Activated CD4-positive, alpha-beta T cell treated with anti-CD3 and anti-CD28 coated beads, Interleukin-2, amount 50 U/mL, for 48 hours (primary cell): Measurements from ENCODE around the gene PRDM16.

ENCODE experiments used
- DNase-seq, 2 experiments: peaks; one replicate each; pipeline ENCODE4 v3.0.0-alpha.2; 2020

PRDM16 gene

DNA sequence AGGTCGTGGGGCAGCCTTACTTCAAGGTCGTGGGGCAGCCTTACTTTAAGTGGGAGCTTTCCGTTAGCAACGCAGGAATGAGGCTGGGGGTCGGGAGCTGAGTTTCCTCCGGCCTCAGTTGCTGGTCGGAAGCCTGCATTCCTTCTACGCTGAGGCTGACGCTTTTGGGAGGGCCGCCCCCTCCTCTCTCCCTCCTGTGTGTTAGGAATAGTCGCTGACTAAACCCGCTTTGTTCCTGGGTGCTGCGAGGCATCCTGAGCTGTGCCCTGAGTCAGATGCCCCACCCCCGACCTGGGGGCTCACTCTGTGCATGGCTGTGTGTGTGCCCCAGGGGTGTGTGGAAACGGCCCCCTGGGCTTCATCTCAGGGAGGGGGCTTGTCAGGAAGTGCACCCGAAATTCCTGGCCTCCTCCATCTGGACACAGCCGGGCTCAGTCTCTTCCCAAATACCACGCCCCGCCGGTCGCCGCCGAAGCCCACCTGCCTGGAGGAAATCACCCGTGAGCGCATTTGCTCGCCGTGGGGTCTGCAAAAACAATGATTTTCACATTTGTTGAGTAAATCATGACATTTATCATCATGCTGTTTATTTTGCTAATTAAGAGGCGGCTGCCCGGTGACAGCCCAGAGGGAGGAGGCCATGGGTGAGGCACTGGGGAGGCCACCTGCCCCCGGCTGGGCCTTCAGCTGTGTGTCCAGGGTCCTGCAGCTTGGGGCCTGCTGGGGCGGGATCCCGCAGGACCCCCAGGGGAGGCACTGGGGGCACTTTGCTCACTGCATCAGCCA, 121.4 kb downstream of the PRDM16 start:
- no peak for DNase-seq

DNA sequence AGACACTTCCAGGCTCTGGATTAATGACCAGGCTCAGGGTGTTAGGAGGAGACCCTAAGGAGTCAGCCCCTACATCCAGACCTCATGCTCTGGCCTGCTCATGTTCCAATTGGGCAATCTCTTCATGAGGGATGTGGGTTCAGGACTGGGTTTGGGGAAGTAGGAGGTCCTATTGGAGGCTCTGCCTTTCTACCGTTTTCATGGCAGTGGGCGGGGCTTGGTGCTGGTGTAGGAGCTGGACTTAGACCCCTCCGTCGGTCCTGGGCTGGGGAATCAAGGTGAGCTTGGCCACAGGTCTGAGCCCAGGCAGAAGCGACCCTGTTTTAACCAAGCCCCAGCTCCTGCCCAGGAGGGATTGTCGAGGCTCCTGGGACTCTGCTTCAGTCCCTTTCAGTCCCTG, 123.4 kb downstream of the PRDM16 start:
- DNase-seq: no peak

DNA sequence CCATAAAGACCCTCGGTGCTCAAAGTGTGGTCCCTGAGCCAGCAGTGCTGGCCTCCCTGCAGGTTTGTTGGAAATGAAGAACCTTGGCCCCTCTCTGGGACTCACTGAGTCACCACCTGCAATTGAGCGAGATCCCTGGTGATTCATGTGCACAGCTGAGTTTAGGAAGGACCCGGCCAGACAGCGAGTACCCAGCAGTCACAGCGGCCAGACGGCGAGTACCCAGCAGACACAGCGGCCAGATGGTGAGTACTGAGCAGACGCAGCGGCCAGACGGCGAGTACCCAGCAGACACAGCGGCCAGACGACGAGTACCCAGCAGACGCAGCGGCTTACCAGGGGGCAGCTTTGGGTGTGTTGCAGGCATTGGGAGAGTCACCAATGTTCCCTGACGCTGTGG, 123.8 kb downstream of the PRDM16 start:
- no peak for DNase-seq

DNA sequence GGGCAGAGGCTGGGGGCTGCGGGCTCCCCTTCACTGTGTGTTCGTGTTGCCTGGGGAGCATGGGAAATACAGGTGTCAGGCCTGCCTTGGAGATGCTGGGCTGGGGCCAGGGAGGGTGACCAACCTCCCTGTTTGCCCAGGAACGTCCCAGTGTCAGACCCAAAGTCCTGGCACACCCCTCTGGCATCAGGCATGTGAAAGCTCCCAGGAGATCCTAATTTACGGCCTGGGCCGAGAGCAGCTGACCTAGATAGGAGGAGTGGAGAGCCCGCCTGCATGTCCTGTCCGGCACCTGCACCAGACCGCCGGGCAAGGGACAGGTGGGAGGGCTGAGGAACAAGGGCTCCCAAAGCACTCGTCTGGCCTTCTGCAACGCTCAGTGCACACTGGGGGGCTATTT, 124.8 kb downstream of the PRDM16 start:
- no peak for DNase-seq

DNA sequence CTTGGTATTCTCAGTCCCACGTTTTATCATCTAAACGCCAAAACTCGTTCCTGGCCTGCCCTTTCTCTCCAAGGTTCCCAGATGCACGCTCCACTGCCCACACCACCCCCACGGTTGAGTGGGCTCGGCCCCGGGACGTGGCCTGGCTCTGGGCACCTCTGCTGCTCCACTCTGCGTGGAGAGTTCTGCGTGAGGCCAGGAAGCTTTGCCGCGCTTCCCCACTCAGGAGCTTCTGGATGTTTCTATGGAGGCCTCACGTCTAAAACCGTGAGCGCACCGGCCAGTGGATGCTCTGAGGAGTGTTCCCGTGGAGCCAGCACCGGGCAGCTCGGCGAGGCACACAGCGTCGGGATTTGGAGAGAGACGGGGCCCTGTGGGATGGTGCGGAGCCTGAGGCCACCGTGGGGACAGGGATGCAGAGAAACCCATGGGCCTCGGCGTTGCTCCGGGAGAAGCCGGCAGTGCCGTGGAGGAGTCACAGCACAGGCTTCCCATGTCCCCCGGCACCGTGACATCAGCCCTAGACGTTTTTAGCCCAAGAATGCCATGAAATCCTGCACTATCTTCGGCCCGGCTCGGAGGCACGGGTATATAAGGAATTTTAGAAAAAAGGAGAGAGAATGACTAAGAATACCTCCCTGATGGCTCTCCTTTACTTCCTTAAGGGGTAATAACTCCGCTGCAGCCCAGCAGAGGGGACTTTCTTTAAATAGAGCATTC, 125.9 kb downstream of the PRDM16 start:
- DNase-seq: no peak

DNA sequence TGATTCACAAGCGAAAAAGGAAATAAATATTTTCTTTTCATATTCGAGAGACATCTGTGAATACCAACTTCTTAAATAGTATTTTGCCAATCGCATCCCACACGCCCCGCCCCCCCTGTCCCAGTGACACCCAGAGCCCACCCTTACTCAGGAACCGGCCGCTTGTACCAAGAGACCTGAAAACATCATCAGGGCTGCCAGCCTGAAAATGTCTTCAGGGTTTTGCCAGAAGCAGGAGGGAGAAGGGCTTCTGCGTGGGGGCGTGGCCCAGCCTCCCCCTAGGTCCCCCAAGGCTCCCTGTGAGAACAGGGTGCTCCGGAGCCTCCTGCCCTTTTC, 126.4 kb downstream of the PRDM16 start:
- no peak for DNase-seq

DNA sequence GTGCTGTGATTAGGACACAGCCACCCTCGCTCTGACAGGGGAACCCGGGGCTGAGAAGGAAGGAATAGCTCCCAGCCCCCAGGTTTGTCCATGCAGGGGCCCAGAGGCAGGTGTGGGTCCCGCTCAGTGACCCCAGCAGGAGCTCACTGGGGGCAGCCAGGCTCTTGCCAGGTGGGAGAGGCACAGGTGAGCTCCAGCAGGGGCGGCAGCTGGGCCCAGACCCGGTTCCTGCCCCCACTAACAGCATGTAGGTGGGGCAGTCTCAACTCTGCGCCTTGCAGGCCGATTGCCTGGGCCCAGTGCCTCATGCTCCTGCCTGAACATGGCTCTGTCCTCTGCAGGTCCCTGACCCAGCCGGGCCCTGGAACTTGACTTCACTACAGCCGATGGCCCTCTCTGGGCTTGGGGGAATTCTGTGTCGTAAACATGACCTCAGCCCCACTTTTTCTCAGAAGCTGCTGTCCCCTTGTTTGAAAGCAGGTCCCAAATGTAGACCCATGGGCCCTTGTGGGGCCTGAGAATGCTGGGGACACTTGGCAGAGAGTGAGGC, 127.0 kb downstream of the PRDM16 start:
- DNase-seq: no peak

DNA sequence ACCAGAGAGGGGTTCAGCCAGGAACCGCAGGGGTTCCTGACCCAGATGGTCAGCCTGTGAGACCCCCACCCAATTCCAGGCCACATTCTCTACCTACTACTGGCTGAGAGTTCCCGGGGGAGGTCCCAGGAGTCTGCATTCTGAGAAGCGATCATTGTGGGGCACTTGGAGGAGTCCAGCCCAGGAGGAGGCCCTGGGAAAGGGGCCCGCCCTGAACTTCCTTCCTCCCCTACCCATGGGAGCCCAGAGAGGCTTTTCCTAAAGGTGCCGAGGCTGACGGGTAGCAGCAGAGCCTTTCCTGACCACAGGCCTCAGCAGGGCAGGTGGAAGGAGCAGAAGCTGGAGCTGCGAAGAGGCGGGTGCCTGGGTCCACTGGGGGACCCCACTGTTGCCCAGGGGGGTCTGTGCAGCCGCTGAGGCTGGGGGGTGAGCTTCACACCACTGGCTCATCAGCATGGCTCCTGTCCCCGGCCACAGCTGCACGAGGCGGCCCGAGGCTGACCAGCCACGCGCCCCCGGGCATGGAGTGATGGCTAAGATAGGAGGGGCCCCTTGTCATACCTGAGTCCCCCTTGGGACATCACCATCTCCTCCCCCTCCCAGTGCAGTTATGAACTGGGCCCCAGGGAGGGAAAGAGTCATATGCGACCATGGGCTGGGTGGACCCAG, 127.7 kb downstream of the PRDM16 start:
- no peak for DNase-seq

DNA sequence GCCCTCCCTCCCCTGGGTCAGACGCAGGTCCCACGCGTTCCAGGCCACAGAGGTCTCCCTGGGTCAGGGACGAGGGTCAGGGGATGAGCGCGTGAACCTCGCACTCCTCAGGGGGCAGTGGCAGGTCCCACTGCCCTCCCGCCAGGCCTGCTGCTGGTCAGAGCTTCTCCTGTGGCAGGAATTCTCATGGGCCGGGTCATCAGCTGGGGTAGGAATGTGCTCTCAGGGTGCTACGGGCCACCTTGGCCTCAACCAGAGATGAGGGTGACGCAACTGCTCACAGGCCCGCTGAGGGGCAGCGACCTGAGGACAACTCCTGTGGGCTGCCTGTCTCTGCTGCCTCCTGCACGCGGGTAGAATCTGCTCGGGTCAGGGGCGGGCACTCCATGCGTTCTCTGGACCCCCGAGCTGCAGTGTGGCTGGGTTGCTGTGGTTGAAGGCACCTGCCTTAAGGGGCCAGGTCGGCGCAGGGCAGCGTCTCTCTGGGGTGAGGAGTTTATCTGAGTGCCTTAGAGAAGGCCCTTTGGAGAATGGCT, 128.8 kb downstream of the PRDM16 start:
- no peak for DNase-seq

DNA sequence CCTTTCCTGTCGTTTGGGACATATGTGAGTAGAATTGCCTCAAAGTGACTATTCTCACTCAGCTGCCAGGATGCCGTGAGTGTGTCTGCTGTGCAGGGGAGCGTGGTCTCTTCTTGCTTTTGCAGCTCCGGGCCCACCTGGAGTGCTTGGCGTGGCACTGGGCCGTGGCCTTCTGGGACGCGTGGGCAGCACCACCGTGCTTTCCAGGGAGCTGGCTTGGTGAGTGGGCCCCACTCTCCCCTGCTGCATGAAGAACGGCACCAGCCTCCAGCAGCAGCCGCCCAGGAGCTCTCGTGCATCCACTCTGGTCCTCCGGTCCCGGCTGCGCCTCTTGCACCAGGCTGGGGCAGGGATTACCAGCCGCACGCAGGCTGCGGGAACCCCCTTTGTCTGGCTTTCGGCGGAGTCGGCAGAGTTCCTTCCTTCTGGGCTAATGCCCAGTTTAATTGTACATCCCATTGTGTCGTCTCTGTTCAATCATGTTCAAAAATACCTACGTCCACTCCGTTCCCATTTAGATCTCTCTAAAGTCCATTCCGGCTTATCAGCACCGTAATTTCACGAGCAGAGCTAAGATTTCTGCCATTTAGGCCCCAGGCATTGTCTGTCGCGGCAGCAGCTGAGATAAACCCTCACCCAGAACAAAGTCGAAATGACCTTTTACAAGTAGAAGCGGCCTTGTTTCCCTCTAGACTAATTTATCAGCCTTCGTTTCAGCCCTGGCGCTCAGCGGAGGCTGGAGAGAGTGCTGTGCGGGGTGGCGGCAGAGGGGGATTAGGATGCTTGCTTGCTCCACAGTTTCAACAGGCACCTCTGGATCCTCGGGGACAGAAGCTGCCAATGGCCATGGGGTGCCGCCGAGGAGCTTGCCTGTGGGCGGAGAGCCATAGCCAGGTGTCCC, 129.6 kb downstream of the PRDM16 start:
- no peak for DNase-seq

DNA sequence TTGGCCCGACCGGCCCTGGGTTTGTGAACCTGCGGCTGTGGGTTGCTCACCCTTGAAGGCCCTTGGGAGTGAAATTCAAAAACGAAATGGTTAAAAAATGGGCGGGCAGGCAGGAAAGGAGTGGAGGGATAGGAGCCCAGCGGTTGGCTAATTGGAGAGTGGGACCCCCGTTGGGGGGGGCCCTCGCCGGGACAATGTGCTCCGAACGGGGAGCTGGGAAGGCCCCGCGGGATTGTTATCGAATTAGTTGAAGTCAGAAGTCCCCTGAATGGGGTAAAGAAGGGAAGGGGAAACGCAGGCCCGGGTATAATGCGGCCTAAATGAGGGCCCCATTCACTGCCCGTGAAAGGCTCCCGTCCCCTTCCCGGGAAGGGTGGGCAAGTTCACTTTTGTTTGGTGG, 135.7 kb downstream of the PRDM16 start:
- no peak for DNase-seq

DNA sequence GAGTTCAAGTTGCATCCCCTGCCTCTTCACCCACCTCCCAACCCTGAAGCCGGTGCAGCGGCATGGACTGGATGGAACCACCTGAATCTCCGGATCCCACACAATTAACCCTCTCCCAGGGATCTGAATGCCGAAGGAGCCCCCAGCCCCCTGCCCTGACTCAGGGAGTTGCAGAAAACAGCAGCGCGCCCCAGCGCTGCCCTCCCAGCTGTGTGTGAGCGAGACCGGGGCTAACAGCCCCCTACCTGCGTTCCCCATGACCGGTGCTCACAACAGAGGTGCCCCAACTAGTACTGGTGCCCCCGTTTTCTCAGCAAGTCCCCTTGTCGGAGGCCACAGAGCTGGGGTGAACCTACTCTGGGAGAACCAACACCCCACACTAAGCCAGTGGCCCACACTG, 136.8 kb downstream of the PRDM16 start:
- DNase-seq: no peak

DNA sequence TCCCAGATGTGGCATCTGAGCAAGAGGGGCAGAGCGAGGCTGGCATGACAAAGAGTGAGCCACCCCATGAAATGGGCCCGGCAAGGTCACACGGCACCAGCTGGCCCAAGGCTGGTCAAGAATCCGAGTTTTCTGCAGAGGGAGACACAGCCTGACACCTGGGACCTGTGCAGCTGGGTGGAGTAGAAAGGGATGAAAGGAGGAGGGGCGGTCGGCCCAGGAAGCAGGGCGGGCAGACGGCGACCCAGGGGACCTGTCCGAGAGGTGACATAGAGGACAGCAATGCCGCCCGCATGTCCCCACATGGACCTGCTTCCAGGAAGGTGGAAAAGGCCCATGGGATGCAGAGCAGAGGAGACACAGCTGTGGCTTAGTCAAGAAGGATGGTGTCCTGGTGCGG, 137.7 kb downstream of the PRDM16 start:
- DNase-seq: no peak

DNA sequence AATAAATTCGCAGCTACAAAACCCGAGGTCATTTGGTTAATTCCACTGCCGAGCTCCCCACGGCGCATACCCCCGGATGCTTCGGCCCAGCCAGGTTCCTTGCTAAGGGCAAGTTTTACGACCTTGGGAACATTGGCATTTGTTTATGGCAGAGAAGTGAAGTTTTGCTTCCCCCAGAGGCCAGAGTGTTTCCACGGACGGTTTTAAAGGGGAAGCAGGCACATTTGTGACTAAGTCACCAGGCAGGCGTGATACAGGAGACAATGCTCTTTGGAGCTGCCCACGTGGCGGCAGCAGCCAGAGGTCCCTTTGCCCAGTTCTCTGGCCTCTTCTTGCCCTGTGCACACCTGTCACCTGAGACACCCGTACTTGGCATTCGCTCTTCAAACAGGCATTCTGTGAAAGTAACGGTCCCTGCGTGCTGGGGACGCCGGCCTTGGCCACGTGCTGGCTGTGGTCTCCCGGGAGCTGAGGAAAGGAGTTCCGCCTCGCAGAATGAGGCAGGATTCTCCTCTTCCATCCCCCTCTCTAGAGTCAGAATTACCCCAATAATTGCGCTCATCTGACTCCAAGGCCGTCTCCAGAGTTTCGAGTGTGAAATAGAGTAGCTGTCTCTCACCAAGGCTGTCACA, 138.3 kb downstream of the PRDM16 start:
- no peak for DNase-seq

DNA sequence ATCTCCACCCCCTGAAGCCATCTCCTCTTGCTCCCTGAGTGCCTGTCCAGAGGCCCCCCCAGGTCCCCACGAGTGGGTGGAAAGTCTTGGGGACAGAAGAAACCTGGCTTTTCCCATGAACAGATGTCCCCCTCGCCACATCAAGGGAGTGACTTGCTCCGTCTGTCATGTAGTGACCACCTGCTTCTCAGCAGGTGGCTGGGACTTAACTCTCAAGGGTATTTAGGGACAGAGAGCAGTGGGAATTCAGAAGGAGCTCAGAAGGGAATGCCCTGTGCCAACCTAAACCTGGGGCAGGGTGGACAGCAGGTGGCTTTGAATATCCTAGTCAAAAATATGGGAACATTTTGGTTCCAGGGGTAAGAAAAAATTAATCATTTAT, 139.8 kb downstream of the PRDM16 start:
- no peak for DNase-seq

DNA sequence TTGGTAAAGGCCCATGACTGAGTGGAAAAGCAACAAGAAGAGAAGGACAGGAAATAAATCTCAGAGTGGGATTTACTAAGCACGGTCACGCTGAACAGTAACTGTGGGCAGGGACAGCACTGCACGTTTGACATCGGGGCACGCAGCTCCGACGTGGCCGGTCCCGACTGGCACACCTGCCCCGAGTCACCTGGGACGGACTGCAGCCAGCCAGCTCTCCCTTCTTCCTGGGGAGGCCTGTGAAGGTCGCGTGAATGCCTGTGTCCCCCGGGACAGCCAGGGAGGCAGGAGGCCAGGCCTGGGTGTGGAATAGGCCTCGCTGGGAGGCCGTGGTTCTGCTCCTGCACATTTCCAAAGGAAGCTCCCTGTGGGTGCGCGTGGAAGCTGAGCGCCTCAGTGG, 140.2 kb downstream of the PRDM16 start:
- no peak for DNase-seq

DNA sequence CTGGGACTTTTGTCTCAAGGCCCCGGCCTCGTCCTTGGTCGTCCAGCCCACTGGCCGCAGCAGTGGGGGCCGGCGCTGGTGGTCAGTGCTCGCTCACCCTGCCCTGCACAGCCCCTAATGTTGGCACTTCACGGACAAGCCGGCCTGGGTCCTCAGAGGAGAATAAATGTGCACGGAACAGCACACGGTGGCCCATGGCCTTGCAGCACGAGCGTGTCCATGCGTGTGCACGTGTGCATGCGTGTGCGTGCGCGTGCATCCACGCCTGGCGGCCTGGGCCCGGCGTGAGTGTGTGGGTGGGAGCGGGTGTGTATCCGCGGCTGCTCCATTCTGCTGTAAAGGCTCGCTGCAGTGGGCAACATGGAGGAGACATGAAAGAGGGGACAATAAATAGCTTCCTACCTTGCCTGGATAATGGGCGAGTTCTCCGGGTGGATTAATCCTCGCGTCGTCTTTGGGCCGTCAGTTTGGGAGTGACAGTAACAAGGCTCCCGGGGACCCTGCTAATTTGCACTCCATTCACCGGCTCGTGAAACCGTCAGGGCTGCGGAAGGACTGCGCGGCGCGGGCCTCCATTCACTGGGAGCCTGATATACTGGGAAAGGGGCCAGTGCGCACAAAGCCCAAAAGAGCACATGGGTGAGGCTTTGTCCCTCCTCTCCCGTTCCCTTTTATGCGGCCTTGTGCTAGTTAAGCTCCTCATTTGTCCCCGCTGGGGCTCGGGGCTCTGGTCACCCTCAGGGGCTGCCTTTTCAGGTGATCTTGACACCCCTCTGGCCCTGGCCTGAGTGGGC, 142.8 kb downstream of the PRDM16 start:
- no peak for DNase-seq

DNA sequence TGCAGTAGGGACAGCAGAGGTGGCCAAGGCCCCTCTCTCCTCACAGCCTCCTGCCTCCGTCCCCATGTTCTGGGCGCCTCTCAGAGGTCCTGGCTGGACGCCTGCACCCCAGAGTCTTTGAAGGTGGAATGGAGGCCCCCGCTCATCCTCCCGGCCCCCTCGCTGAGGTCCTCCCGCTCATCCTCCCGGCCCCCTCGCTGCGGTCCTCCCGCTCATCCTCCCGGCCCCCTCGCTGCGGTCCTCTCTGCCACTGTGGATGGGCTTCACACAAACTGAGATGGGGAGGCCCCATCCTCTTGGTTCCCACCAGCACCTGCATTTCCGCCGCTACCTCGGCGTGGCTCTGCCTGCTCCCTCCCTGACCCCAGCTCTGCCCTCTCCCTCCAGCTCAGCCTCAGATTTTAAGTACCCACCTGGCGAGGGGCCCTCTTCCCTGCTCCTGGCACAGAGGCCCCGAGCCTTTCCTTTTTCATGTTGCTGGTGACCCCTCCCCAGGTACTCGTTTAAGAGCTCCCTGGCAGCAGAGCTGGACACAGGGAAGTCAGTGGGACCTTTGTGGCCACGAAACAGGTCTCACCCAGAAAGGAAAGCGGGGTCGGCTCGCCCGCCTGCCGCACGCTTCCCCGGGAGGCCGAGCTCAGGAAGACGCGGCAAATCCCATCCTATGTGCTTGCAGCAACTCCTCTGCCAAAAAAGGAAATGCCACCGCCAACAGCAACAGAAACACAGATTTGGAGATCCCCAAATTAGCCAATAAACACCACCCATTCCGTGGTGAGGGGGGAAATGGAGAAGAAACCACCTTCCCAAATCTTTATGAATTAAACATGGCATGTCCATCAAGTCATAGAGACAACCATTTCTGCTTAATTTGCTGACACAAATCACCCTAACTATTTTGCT, 143.7 kb downstream of the PRDM16 start:
- no peak for DNase-seq

DNA sequence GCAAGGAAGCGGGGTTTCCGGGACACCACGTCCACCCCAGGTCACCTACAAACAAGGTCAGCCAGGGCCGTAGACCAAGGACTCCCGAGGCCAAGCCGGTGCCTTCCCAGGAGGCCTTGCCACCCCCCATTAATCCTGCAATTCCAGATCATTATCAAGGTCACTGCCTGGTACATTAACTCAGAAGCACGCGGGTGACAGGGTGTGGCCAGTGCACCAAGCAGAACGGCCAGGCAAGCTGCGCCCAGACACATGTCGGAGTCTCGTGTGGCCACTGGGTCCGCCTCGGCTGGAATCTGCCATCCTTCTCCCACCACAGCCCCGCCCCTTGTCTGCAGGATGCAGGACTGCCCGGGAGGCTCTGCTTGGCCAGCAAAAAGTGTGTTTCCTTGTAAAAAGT, 144.7 kb downstream of the PRDM16 start:
- no peak for DNase-seq
